GM12878 (cell line): ENCODE data around the gene RET. TPM values are rescaled to one million over a fixed set of nuclear protein-coding genes. Genes with fewer than 3 reads are reported as not detected.

Experiments
- ATAC-seq: fragments of 200-7000 bp; cut with Tn5 transposase; 3 replicates; pipeline ENCODE4 v1.9.1; 2020; ENCODE audit warnings: mild to moderate bottlenecking, moderate library complexity
- BruUV-seq: library from RNA; stranded (reverse); fragments of 400-500 nt; replicated peaks from 2 replicates; lab custom pipeline; 2021; lab: Mats Ljungman, UMichigan
- CTCF ChIA-PET: fragments of 300-600 bp; sonication (Branson Sonifier 250); formaldehyde crosslinking; extraction: SDS; loops from one replicate; lab custom pipeline; 2021; ENCODE audit warnings: inconsistent platforms; lab: Yijun Ruan, JAX
- POLR2A ChIA-PET: fragments of 350-600 bp; formaldehyde crosslinking; extraction: SDS; loops from one replicate; lab custom pipeline; 2021; ENCODE audit warnings: inconsistent platforms; lab: Charles Lee
- RAD21 ChIA-PET: fragments of 300-600 bp; sonication (Branson Sonifier 250); formaldehyde crosslinking; loops from one replicate; lab custom pipeline; 2023; ENCODE audit warnings: antibody characterized with exemption; ENCODE audit not compliant: unreplicated experiment; lab: Charles Lee
- SMC1A ChIA-PET: fragments of 300-600 bp; sonication (Branson Sonifier 250); formaldehyde crosslinking; loops from one replicate; lab custom pipeline; 2023; ENCODE audit not compliant: unreplicated experiment, uncharacterized antibody; lab: Charles Lee
- DNase-seq: peaks from one replicate; pipeline ENCODE4 v3.0.0-alpha.2; 2011; ENCODE audit warnings: low read depth, low spot score
- FAIRE-seq: peaks from 3 replicates; lab custom pipeline; 2011; peaks lifted over from hg19 to GRCh38; lab: Jason Lieb, UNC
- H2AFZ ChIP-seq: 2 replicates; pipeline ENCODE4 v1.6.0; 2011; ENCODE audit warnings: low read depth, low read length, control low read depth; ENCODE audit not compliant: control insufficient read depth
- H3K27ac ChIP-seq: 2 replicates; pipeline ENCODE4 v1.5.1; 2011; ENCODE audit warnings: control low read depth; ENCODE audit not compliant: control insufficient read depth, insufficient read depth
- H3K27me3 ChIP-seq, 2 experiments: replicated peaks in 1 of 2; 2 replicates each; pipeline versions ENCODE4 v1.6.0 to v1.6.1; 2011; ENCODE audit warnings: low read length in 1 of 2; ENCODE audit not compliant: control insufficient read depth in 2 of 2, insufficient read depth in 2 of 2
- H3K36me3 ChIP-seq, 2 experiments: 2 replicates each; pipeline ENCODE4 v1.5.1; 2011; ENCODE audit warnings: low read length in 1 of 2; ENCODE audit not compliant: control insufficient read depth in 2 of 2, insufficient read depth in 2 of 2
- H3K4me1 ChIP-seq: 2 replicates; pipeline ENCODE4 v1.6.1; 2011; ENCODE audit warnings: mild to moderate bottlenecking, low read length, moderate library complexity, mixed read lengths; ENCODE audit not compliant: control insufficient read depth, insufficient read depth
- H3K4me2 ChIP-seq: 2 replicates; pipeline ENCODE4 v1.6.0; 2011; ENCODE audit warnings: control low read depth; ENCODE audit not compliant: control insufficient read depth, insufficient read depth
- H3K4me3 ChIP-seq: fragments of 200-600 bp; sonication (generic); 2 replicates; pipeline ENCODE4 v1.5.1; 2016
- H3K79me2 ChIP-seq: 2 replicates; pipeline ENCODE4 v1.6.0; 2011; ENCODE audit warnings: low read length; ENCODE audit not compliant: control insufficient read depth, insufficient read depth
- H3K9ac ChIP-seq: 2 replicates; pipeline ENCODE4 v1.8.0; 2011; ENCODE audit warnings: low read length, control low read depth, mixed read lengths; ENCODE audit not compliant: control insufficient read depth, insufficient read depth
- H3K9me3 ChIP-seq: replicated peaks from 3 replicates; pipeline ENCODE4 v1.5.1; 2011; ENCODE audit warnings: mild to moderate bottlenecking, low read length; ENCODE audit not compliant: control insufficient read depth, insufficient read depth
- H4K20me1 ChIP-seq: 2 replicates; pipeline ENCODE4 v1.6.0; 2011; ENCODE audit not compliant: control insufficient read depth, insufficient read depth
- ATF2 ChIP-seq: IDR thresholded peaks from 2 replicates; pipeline ENCODE4 v1.6.1; 2012; ENCODE audit warnings: low read length, inconsistent platforms
- BCLAF1 ChIP-seq: fragments of 450-650 bp; IDR thresholded peaks from 2 replicates; pipeline ENCODE4 v1.6.1; 2017; ENCODE audit warnings: antibody characterized with exemption, mild to moderate bottlenecking, moderate library complexity
- DPF2 ChIP-seq: fragments of 450-650 bp; IDR thresholded peaks from 2 replicates; pipeline ENCODE4 v1.6.1; 2017; ENCODE audit warnings: mild to moderate bottlenecking
- E4F1 ChIP-seq: fragments of 450-650 bp; IDR thresholded peaks from 2 replicates; pipeline ENCODE4 v1.6.1; 2018; ENCODE audit warnings: borderline replicate concordance, mild to moderate bottlenecking; ENCODE audit not compliant: partially characterized antibody
- LARP7 ChIP-seq: fragments of 450-650 bp; IDR thresholded peaks from 2 replicates; pipeline ENCODE4 v1.6.1; 2017; ENCODE audit warnings: mild to moderate bottlenecking
- NFYA ChIP-seq: IDR thresholded peaks from 2 replicates; pipeline ENCODE4 v1.6.1; 2011; ENCODE audit warnings: low read depth, mild to moderate bottlenecking, low read length, improper control_type of control experiment, borderline replicate concordance
- NFYB ChIP-seq: IDR thresholded peaks from 2 replicates; pipeline ENCODE4 v1.6.1; 2011; ENCODE audit warnings: low read depth, mild to moderate bottlenecking, low read length, improper control_type of control experiment, moderate library complexity; ENCODE audit not compliant: insufficient read depth
- RAD21 ChIP-seq: IDR thresholded peaks from 2 replicates; pipeline ENCODE4 v1.6.1; 2011; ENCODE audit warnings: mild to moderate bottlenecking, low read depth, low read length, moderate library complexity; ENCODE audit not compliant: insufficient read depth
- SRF ChIP-seq, 2 experiments: IDR thresholded peaks; 2 replicates each; pipeline ENCODE4 v1.6.1; 2011; ENCODE audit warnings: low read depth in 2 of 2, low read length in 2 of 2, mild to moderate bottlenecking in 1 of 2, moderate library complexity in 1 of 2
- ZNF384 ChIP-seq: IDR thresholded peaks from 2 replicates; pipeline ENCODE4 v1.6.1; 2012; ENCODE audit warnings: low read depth, mild to moderate bottlenecking, low read length, improper control_type of control experiment, borderline replicate concordance
- WGBS: methylation state at CpG from one replicate; pipeline ENCODE4 v1.1.6; 2016; ENCODE audit warnings: low lambda C conversion rate; ENCODE audit not compliant: insufficient replicate concordance, insufficient coverage; ENCODE audit errors: missing lambda C conversion rate; 5-methylcytosine and 5-hydroxymethylcytosine counted together
- in situ Hi-C: fragments of 300-500 bp; cut with MboI; formaldehyde crosslinking; loops from 9 replicates; pipeline ENCODE4 v1.14.3; 2018; ENCODE audit warnings: mixed read lengths
- intact Hi-C: fragments of 100-400 bp; cut with micrococcal nuclease; formaldehyde crosslinking; loops from one replicate; pipeline ENCODE4 v1.14.2; 2022; ENCODE audit not compliant: unreplicated experiment
- polyA plus RNA-seq, 11 experiments: library from polyadenylated mRNA; depleted of rRNA in 4 of 11; unstranded in 6 of 11; stranded (reverse) in 5 of 11; fragments of >200 nt; fragmentation: Nextera tagmentation in 4 of 11; fragmentation: Illumina TruSeq in 1 of 11; extraction: Ambion mirVana in 4 of 11; extraction: Trizol in 1 of 11; gene quantifications; 1 replicate in 1 of 11; 2 replicates in 10 of 11; pipeline versions ENCODE4 v1.2.1 to v1.2.3, GENCODE V29; 2011 to 2016; ENCODE audit warnings: inconsistent platforms in 2 of 11, missing spikeins in 2 of 11, low read depth in 1 of 11
- total RNA-seq, 4 experiments: library from RNA; depleted of rRNA in 3 of 4; stranded (reverse); fragments of >200 nt in 3 of 4; fragmentation: Illumina TruSeq in 1 of 4; extraction: Trizol in 1 of 4; gene quantifications; 2 replicates each; pipeline versions ENCODE4 v1.2.1 to v1.2.3, GENCODE V29; 2013 to 2021

The RET gene
- total and polyA plus RNA-seq, 10 of the 15 experiments (the other 5 are each of a cell fraction or from before 2014, with no cell fraction given) = not detected

GRCh38 chr10:43032613-43033012, 44.3 kb upstream of the RET start (continued):
- no peak for TF ChIP-seq ATF2
- TF ChIP-seq DPF2 = no peak
- TF ChIP-seq SRF (IDR thresholded peaks at IDR 0.05; ENCODE audit: low read depth in 2 of 2, low read length in 2 of 2) = no peak
- no peak for TF ChIP-seq LARP7
- no peak for TF ChIP-seq E4F1
- no peak for TF ChIP-seq ZNF384
- no peak for TF ChIP-seq NFYB

GRCh38 chr10:43035800-43036199, 41.1 kb upstream of the RET start:
- WGBS = 1% methylated on average over 4 of the region's 4 CpGs
- Histone ChIP-seq H4K20me1 (no peaks in the 10 kb centered on the region), H3K79me2 (no peaks in the 10 kb centered on the region), H3K4me2 (no peak overlapping the region), H3K27ac (no peak overlapping the region)
- FAIRE-seq = no peak
- ATAC-seq = no peak
- RAD21 ChIA-PET = no interaction called here
- TF ChIP-seq BCLAF1 = no peak
- TF ChIP-seq NFYA = no peak
- TF ChIP-seq RAD21 = no peak
- TF ChIP-seq, all 136 proteins: peak for 0
- no TSS peak for BruUV-seq
- Histone ChIP-seq H3K4me1 (no peaks in the 10 kb centered on the region), H3K27me3 (no peaks in the 10 kb centered on the region), H3K36me3 (no peaks in the 10 kb centered on the region), H2AFZ (no peak overlapping the region), H3K9ac (no peak overlapping the region), H3K4me3 (no peak overlapping the region), H3K9me3 (no peaks in the 10 kb centered on the region; the same call in 2 of the 3 replicates)
- ChIA-PET SMC1A (no interaction called here), CTCF (no interaction called here), POLR2A (no interaction called here)
- DNase-seq = no peak
- intact Hi-C loops (no loop called here), in situ Hi-C loops (no loop called here)
